HG02642 (cell line): ENCODE data around the gene GOLM1.
"Not testable (repeated sequence)": the region's sequence is repeated elsewhere in the genome, so short reads cannot be mapped to it uniquely, and the experiment has no call there.

Source experiments
- ATAC-seq: cut with Tn5 transposase; IDR thresholded peaks from one replicate; pipeline ENCODE4 v1.9.1; 2021; ENCODE audit warnings: mild to moderate bottlenecking; ENCODE audit not compliant: unreplicated experiment, poor library complexity

GOLM1 gene

GRCh38 chr9:86048018-86048742 is 51.2 kb downstream of the GOLM1 start:
- not testable (repeated sequence) for ATAC-seq

- no peak for ATAC-seq
These were observed 52.0 kb downstream of the GOLM1 start for GRCh38 chr9:86047361-86047760.

GRCh38 chr9:86046930-86047341 is 52.4 kb downstream of the GOLM1 start:
- ATAC-seq, result no peak

GRCh38 chr9:86046071-86046636 is 53.2 kb downstream of the GOLM1 start:
- ATAC-seq, result no peak

- no peak for ATAC-seq
These were observed 53.7 kb downstream of the GOLM1 start for GRCh38 chr9:86045654-86046053.

- ATAC-seq, result no peak
These were observed 55.4 kb downstream of the GOLM1 start for GRCh38 chr9:86043999-86044398.

- ATAC-seq, result no peak
These were observed 55.8 kb downstream of the GOLM1 start for GRCh38 chr9:86043586-86043985.

- ATAC-seq, result no peak
These were observed 57.0 kb downstream of the GOLM1 start for GRCh38 chr9:86042199-86042978.

- ATAC-seq, result no peak
These were observed 58.0 kb downstream of the GOLM1 start for GRCh38 chr9:86041311-86041741.

- no peak for ATAC-seq
These were observed 58.5 kb downstream of the GOLM1 start for GRCh38 chr9:86040861-86041155.

- no peak for ATAC-seq
These were observed 59.1 kb downstream of the GOLM1 start for GRCh38 chr9:86039991-86040860.

- no peak for ATAC-seq
These were observed 62.8 kb downstream of the GOLM1 start for GRCh38 chr9:86036555-86036954.

GRCh38 chr9:86035827-86036440 is 63.4 kb downstream of the GOLM1 start:
- no peak for ATAC-seq

- no peak for ATAC-seq
These were observed 64.3 kb downstream of the GOLM1 start for GRCh38 chr9:86034863-86035734.

GRCh38 chr9:86027767-86028166 is 71.6 kb downstream of the GOLM1 start:
- no peak for ATAC-seq

GRCh38 chr9:86022687-86023266 is 76.6 kb downstream of the GOLM1 start:
- no peak for ATAC-seq

- ATAC-seq, result no peak
These were observed 78.2 kb downstream of the GOLM1 start for GRCh38 chr9:86021166-86021565.

- ATAC-seq, result no peak
These were observed 78.6 kb downstream of the GOLM1 start for GRCh38 chr9:86020731-86021130.

GRCh38 chr9:86009133-86009532 is 90.2 kb downstream of the GOLM1 start:
- no peak for ATAC-seq
